Upper lobe of left lung (tissue), 4 donors: ENCODE data around the gene BDNF.

ENCODE experiments used
- EP300 ChIP-seq, 4 donors: sonication (generic); formaldehyde crosslinking; IDR thresholded peaks; one replicate each; pipeline ENCODE4 v1.5.1; 2017; ENCODE audit warnings: antibody characterized with exemption in 4 of 4, control low read depth in 2 of 4
- POLR2A ChIP-seq, 4 donors: fragments of 450-650 bp; IDR thresholded peaks; one replicate each; pipeline ENCODE4 v1.5.1; 2016 to 2017; ENCODE audit warnings: antibody characterized with exemption in 4 of 4, mild to moderate bottlenecking in 2 of 4
- POLR2AphosphoS5 ChIP-seq, 2 donors: sonication (generic); formaldehyde crosslinking; IDR thresholded peaks; one replicate each; pipeline ENCODE4 v1.5.1; 2017; ENCODE audit warnings: antibody characterized with exemption in 2 of 2
- TF ChIP-seq, protein P1 (sequence below), 6 experiments: fragments of 450-650 bp in 4 of 6; fragments of 200-600 bp in 2 of 6; sonication (generic) in 2 of 6; IDR thresholded peaks; one replicate each; pipeline ENCODE4 v1.5.1; 2016 to 2019; ENCODE audit warnings: antibody characterized with exemption in 6 of 6

DNA sequence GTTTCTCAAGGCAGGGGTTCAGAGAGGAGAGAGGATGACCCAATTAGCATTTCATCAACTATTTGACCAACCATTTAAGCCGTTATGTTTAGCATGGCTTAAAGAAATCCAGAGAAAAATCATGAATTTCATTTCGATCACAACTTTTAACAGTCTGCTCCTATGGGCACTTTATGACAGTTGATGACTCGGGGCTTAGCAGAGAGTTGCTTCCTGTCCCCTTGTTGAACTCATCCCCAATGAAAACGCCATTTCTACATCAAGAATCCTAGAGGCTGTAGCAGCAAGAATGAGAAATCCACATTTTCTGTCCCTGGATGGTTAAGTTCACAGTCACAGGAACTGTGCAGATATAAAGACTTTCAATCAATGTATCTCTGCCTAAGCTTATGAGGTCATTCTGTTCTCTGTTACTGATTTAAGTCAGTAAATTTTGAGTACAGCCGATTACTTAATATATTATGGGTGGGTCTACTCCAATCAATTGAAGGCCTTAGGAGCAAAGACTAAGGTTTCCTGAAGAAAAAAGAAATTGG is 81.1 kb downstream of the BDNF start:
- TF ChIP-seq, protein P1, sequence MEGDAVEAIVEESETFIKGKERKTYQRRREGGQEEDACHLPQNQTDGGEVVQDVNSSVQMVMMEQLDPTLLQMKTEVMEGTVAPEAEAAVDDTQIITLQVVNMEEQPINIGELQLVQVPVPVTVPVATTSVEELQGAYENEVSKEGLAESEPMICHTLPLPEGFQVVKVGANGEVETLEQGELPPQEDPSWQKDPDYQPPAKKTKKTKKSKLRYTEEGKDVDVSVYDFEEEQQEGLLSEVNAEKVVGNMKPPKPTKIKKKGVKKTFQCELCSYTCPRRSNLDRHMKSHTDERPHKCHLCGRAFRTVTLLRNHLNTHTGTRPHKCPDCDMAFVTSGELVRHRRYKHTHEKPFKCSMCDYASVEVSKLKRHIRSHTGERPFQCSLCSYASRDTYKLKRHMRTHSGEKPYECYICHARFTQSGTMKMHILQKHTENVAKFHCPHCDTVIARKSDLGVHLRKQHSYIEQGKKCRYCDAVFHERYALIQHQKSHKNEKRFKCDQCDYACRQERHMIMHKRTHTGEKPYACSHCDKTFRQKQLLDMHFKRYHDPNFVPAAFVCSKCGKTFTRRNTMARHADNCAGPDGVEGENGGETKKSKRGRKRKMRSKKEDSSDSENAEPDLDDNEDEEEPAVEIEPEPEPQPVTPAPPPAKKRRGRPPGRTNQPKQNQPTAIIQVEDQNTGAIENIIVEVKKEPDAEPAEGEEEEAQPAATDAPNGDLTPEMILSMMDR (IDR thresholded peaks at IDR 0.05), result no peak
- TF ChIP-seq POLR2A (IDR thresholded peaks at IDR 0.05) (no peak), POLR2AphosphoS5 (IDR thresholded peaks at IDR 0.05) (no peak), EP300 (IDR thresholded peaks at IDR 0.05) (no peak)
